IPS DF 6.9 (cell line): ENCODE data around the gene TMIGD3.

Experiments used
- DNase-seq: peaks from one replicate; pipeline ENCODE4 v3.0.0-alpha.2; 2013; ENCODE audit warnings: low read depth, low spot score
- H3K27ac ChIP-seq: one replicate; pipeline ENCODE4 v1.5.1; 2013; ENCODE audit warnings: low read length, control low read depth
- H3K27me3 ChIP-seq: 2 replicates; pipeline ENCODE4 v1.6.1; 2013; ENCODE audit warnings: mild to moderate bottlenecking, low read length; ENCODE audit not compliant: control insufficient read depth, insufficient read depth
- H3K36me3 ChIP-seq: 2 replicates; pipeline ENCODE4 v1.6.1; 2013; ENCODE audit warnings: low read length; ENCODE audit not compliant: control insufficient read depth, insufficient read depth
- H3K4me1 ChIP-seq: 2 replicates; pipeline ENCODE4 v1.6.1; 2013; ENCODE audit warnings: low read length; ENCODE audit not compliant: control insufficient read depth, insufficient read depth
- H3K4me3 ChIP-seq: 2 replicates; pipeline ENCODE4 v1.5.1; 2013; ENCODE audit warnings: mild to moderate bottlenecking, low read length
- H3K9me3 ChIP-seq: 2 replicates; pipeline ENCODE4 v1.6.1; 2013; ENCODE audit warnings: low read length, inconsistent platforms; ENCODE audit not compliant: control insufficient read depth, insufficient read depth
- WGBS: extraction: QIAGEN DNeasy Blood & Tissue Kit; methylation state at CpG from one replicate; pipeline ENCODE4 v1.1.7; 2013; ENCODE audit warnings: mixed read lengths, missing lambda C conversion rate; ENCODE audit not compliant: insufficient read length, insufficient coverage; 5-methylcytosine and 5-hydroxymethylcytosine counted together

TMIGD3 gene

GRCh38 chr1:111507411-111508201 is 4.2 kb upstream of the TMIGD3 start:
- Histone ChIP-seq H3K4me3 (no peak overlapping the region; the same call in 1 of the 2 replicates), H3K36me3 (no peaks in the 10 kb centered on the region)

DNA sequence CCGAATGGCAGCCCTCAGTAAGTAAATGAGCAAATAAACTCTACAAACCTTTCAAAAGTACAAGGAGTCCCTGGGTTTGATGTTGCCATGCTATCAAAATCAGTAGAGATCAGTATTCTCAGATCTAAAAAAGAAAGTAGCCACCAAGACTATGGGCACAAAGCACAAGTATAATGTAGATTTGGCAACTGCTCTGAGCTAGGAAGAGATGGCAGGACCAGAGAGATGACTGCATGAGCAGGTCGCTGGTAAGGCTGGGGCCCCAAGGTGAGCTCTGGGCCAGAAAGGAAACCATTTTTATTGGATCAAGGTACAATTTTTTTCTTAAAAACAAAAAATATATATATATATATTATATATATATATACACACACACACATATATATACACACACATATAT is 3.1 kb upstream of the TMIGD3 start:
- no peak overlapping the region for H3K4me3 ChIP-seq
- DNase-seq, result no peak
- no peaks in the 10 kb centered on the region for H3K36me3 ChIP-seq
- WGBS, result no CpG with 5 or more reads among the region's 2 CpGs
- no peaks in the 10 kb centered on the region for H3K9me3 ChIP-seq
- H3K4me1 ChIP-seq, result peaks cover 3% of the 10 kb centered on the region; the same call in 1 of the 2 replicates
- no peak overlapping the region for H3K27ac ChIP-seq
- H3K27me3 ChIP-seq, result no peaks in the 10 kb centered on the region

More at GRCh38 chr1:111507411-111508201, 4.2 kb upstream of the TMIGD3 start:
- Histone ChIP-seq H3K9me3 (no peaks in the 10 kb centered on the region), H3K27ac (no peak overlapping the region), H3K27me3 (no peaks in the 10 kb centered on the region), H3K4me1 (peaks cover 3% of the 10 kb centered on the region; the same call in 1 of the 2 replicates)
- WGBS, result no CpG with 5 or more reads among the region's 15 CpGs
- peak; percentile 18 for DNase-seq

GRCh38 chr1:111505641-111506119 is 2.2 kb upstream of the TMIGD3 start:
- no peak overlapping the region for H3K4me3 ChIP-seq
- H3K27ac ChIP-seq, result no peak overlapping the region
- no peaks in the 10 kb centered on the region for H3K9me3 ChIP-seq
- H3K27me3 ChIP-seq, result no peaks in the 10 kb centered on the region
- no peaks in the 10 kb centered on the region for H3K36me3 ChIP-seq
- no peak for DNase-seq
- no CpG with 5 or more reads among the region's 6 CpGs for WGBS
- peaks cover 3% of the 10 kb centered on the region; the same call in 1 of the 2 replicates for H3K4me1 ChIP-seq

DNA sequence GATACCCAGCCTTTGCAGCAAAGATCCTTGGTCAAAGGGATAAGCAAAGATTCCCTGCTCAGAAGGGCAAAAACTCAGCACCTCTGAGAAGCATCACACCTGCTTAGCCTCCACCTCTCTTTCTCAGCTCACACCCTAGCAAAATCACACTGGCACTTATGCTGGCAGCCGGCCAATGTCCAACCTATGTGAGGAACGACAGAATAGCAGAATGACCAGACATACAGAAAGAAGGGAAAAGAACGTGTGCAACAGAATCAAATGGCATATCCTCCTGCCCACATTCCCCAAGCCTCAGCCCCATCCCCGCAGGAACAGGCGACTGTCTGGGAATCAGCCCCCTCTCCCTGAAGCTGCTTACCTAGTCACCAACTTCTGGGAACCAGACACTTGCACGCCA is 664 bp upstream of the TMIGD3 start:
- H3K4me1 ChIP-seq, result peaks cover 3% of the 10 kb centered on the region; the same call in 1 of the 2 replicates
- no peaks in the 10 kb centered on the region for H3K9me3 ChIP-seq
- no peak for DNase-seq
- H3K27me3 ChIP-seq, result no peaks in the 10 kb centered on the region
- WGBS, result no CpG with 5 or more reads among the region's 6 CpGs
- no peak overlapping the region for H3K4me3 ChIP-seq
- no peak overlapping the region for H3K27ac ChIP-seq
- H3K36me3 ChIP-seq, result no peaks in the 10 kb centered on the region

DNA sequence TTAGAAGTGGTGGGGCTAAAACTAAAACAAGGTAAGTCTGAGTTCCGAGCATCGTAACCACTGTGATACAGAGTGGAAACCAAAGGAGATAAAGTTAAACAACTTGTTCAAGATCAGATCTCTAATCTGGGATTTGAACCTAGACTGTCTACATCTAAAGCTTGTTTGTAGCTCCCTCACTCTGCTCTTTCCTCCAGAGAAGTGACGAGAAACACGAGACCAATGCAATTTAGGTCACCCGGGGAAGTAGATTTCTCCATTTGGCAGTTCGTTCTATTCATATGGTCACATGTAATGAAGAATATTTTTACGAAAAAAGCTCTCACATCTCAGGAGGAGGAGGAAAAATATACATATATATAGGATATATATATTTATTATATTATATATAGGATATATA is 1.8 kb downstream of the TMIGD3 start:
- Histone ChIP-seq H3K4me3 (no peak overlapping the region), H3K27me3 (no peaks in the 10 kb centered on the region), H3K36me3 (no peaks in the 10 kb centered on the region; the same call in 1 of the 2 replicates), H3K4me1 (no peaks in the 10 kb centered on the region), H3K27ac (no peak overlapping the region), H3K9me3 (no peaks in the 10 kb centered on the region)
- WGBS, result no CpG with 5 or more reads among the region's 7 CpGs
- no peak for DNase-seq

DNA sequence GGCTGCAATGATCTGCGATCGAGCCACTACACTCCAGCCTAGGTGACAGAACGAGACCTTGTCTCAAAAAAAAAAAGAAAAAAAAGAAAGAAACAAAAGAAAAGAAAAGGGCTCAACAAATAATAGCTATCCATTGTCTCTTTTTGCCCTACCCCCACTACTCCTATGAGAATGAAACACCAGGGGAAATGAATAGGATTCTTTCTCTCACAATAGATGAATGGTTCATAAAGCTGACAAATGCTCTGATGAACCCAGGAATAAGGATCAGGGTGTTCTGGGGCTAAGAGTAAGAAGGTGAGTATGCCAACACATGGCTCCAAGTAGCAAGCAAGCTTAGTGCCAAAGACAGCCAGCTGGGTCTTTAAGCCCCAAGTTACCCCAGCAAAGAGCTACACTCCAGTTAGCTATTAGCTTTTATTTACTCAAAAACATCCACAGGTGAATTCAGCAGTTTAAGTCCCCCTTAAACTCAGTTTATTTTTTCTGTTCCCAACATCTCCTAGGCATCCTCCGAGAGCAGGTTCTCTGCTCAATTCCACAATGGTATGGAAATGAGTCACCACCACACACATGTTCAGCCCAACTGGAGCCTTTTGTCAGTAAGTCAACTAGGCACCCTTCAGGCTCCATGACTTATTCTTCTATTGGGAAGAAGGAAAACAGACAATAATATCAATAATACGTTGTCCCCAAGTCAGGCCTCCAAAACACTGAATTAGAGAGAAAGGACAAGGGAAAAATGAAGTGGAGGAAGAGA is 4.2 kb downstream of the TMIGD3 start:
- H3K4me1 ChIP-seq, result no peaks in the 10 kb centered on the region
- DNase-seq, result no peak
- no peak overlapping the region for H3K4me3 ChIP-seq
- H3K27me3 ChIP-seq, result no peaks in the 10 kb centered on the region
- no CpG with 5 or more reads among the region's 5 CpGs for WGBS
- no peaks in the 10 kb centered on the region; the same call in 1 of the 2 replicates for H3K36me3 ChIP-seq
- H3K27ac ChIP-seq, result no peak overlapping the region
- no peaks in the 10 kb centered on the region for H3K9me3 ChIP-seq

DNA sequence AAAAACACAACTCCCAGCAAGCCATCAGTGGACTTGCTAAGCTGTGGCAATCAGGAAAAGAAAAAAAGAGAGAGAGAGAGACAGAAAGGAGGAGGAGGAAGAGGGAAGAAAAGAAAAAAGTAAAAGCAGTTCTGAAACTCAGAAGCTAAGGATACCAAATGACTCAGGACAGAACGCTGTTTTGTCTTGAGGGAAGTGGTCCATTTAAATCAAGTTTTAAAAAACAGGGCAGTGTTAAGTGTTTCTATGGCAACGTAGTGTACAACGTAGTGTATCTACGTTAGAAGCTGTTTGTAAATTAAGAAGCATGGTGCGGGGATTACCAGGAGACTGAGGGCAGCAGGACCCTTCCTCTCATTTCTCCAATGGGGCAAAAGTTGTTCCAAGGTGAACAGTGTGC is 5.8 kb downstream of the TMIGD3 start:
- Histone ChIP-seq H3K4me3 (no peak overlapping the region), H3K27ac (no peak overlapping the region), H3K9me3 (no peaks in the 10 kb centered on the region), H3K36me3 (no peaks in the 10 kb centered on the region; the same call in 1 of the 2 replicates), H3K4me1 (peaks cover 2% of the 10 kb centered on the region; the same call in 1 of the 2 replicates), H3K27me3 (no peaks in the 10 kb centered on the region)
- no CpG with 5 or more reads among the region's 5 CpGs for WGBS
- DNase-seq, result no peak

- Histone ChIP-seq H3K9me3 (no peaks in the 10 kb centered on the region), H3K4me3 (no peak overlapping the region), H3K27ac (no peak overlapping the region), H3K4me1 (peaks cover 2% of the 10 kb centered on the region; the same call in 1 of the 2 replicates), H3K27me3 (no peaks in the 10 kb centered on the region), H3K36me3 (no peaks in the 10 kb centered on the region; the same call in 1 of the 2 replicates)
- DNase-seq, result no peak
- no CpG with 5 or more reads among the region's 4 CpGs for WGBS
Measured at GRCh38 chr1:111496398-111496797, 7.0 kb downstream of the TMIGD3 start.

- H3K27me3 ChIP-seq, result no peaks in the 10 kb centered on the region
- no peak for DNase-seq
- no peaks in the 10 kb centered on the region for H3K36me3 ChIP-seq
- H3K27ac ChIP-seq, result no peak overlapping the region
- WGBS, result no CpG with 5 or more reads among the region's 7 CpGs
- H3K4me3 ChIP-seq, result no peak overlapping the region
- no peaks in the 10 kb centered on the region for H3K9me3 ChIP-seq
- H3K4me1 ChIP-seq, result peaks cover 2% of the 10 kb centered on the region; the same call in 1 of the 2 replicates
Measured at GRCh38 chr1:111491070-111491469, 12.4 kb downstream of the TMIGD3 start.

GRCh38 chr1:111490220-111490619 is 13.2 kb downstream of the TMIGD3 start:
- Histone ChIP-seq H3K4me3 (no peak overlapping the region), H3K27ac (no peak overlapping the region), H3K9me3 (no peaks in the 10 kb centered on the region), H3K36me3 (no peaks in the 10 kb centered on the region), H3K4me1 (peaks cover 2% of the 10 kb centered on the region; the same call in 1 of the 2 replicates), H3K27me3 (no peaks in the 10 kb centered on the region)
- no peak for DNase-seq
- no CpG with 5 or more reads among the region's 4 CpGs for WGBS
